HepG2 (cell line): ENCODE measurements around the gene STX1B. TPM values are rescaled to one million over a fixed set of nuclear protein-coding genes. Genes with fewer than 3 reads are reported as not detected.

Experiments used
- ATAC-seq: fragments of 200-7000 bp; cut with Tn5 transposase; 3 replicates; pipeline ENCODE4 v1.9.1; 2020; ENCODE audit warnings: mild to moderate bottlenecking, moderate library complexity
- BruUV-seq: library from RNA; stranded (reverse); fragments of 400-500 nt; replicated peaks from 2 replicates; lab custom pipeline; 2021; lab: Mats Ljungman, UMichigan
- CTCF ChIA-PET: fragments of 300-600 bp; formaldehyde crosslinking; extraction: SDS; loops from one replicate; lab custom pipeline; 2021; ENCODE audit warnings: low total read pairs, inconsistent platforms, low intra/inter-chr PET ratio; lab: Yijun Ruan, JAX
- POLR2A ChIA-PET: fragments of 350-600 bp; sonication (Branson Sonifier 250); formaldehyde crosslinking; loops from one replicate; lab custom pipeline; 2020; ENCODE audit warnings: antibody characterized with exemption, inconsistent platforms; lab: Yijun Ruan, JAX
- DNase-seq: peaks from one replicate; pipeline ENCODE4 v3.0.0-alpha.2; 2015; ENCODE audit warnings: low spot score
- FAIRE-seq: peaks from 3 replicates; lab custom pipeline; 2011; peaks lifted over from hg19 to GRCh38; lab: Jason Lieb, UNC
- H2AFZ ChIP-seq: one replicate; pipeline ENCODE4 v1.6.1; 2011; ENCODE audit warnings: low read length, inconsistent platforms
- H3K27ac ChIP-seq: fragments of 300-600 bp; 3 replicates; pipeline ENCODE4 v1.8.0; 2011; ENCODE audit warnings: mixed run types, mild to moderate bottlenecking, mixed read lengths, low read length, inconsistent platforms; ENCODE audit not compliant: insufficient read depth; ENCODE audit errors: extremely low read length
- H3K27me3 ChIP-seq, 2 experiments: fragments of 200-600 bp in 1 of 2; 2 replicates in 1 of 2; 3 replicates in 1 of 2; pipeline versions ENCODE4 v1.6.0 to v1.8.0; 2011; ENCODE audit warnings: low read length in 2 of 2, mild to moderate bottlenecking in 2 of 2, moderate library complexity in 2 of 2, inconsistent platforms in 1 of 2; ENCODE audit not compliant: insufficient read depth in 2 of 2, control insufficient read depth in 1 of 2
- H3K36me3 ChIP-seq, 2 experiments: fragments of 200-600 bp in 1 of 2; replicated peaks in 1 of 2; 2 replicates in 1 of 2; 3 replicates in 1 of 2; pipeline versions ENCODE4 v1.5.1 to v1.8.0; 2011; ENCODE audit warnings: low read length in 2 of 2, inconsistent platforms in 1 of 2; ENCODE audit not compliant: insufficient read depth in 2 of 2, control insufficient read depth in 1 of 2
- H3K4me1 ChIP-seq: 2 replicates; pipeline ENCODE4 v1.5.1; 2012; ENCODE audit warnings: low read length, inconsistent platforms; ENCODE audit not compliant: insufficient read depth
- H3K4me2 ChIP-seq: 2 replicates; pipeline ENCODE4 v1.6.0; 2011; ENCODE audit warnings: low read depth, low read length, inconsistent platforms
- H3K4me3 ChIP-seq, 3 experiments: fragments of 200-600 bp in 1 of 3; sonication (generic), shearing (Covaris generic) in 1 of 3; replicated peaks in 1 of 3; 2 replicates each; pipeline ENCODE4 v1.5.1; 2011 to 2016; ENCODE audit warnings: low read length in 3 of 3, inconsistent platforms in 2 of 3, low read depth in 2 of 3, mild to moderate bottlenecking in 2 of 3, control low read depth in 1 of 3, mixed read lengths in 1 of 3; ENCODE audit not compliant: insufficient read depth in 1 of 3
- H3K79me2 ChIP-seq: one replicate; pipeline ENCODE4 v1.6.1; 2011; ENCODE audit warnings: low read length, inconsistent platforms; ENCODE audit not compliant: insufficient read depth
- H3K9ac ChIP-seq: 2 replicates; pipeline ENCODE4 v1.6.0; 2011; ENCODE audit warnings: mild to moderate bottlenecking, low read depth, low read length, inconsistent platforms; ENCODE audit not compliant: insufficient read depth
- H3K9me3 ChIP-seq: 2 replicates; pipeline ENCODE4 v1.5.1; 2012; ENCODE audit warnings: mild to moderate bottlenecking, low read length
- H4K20me1 ChIP-seq: 2 replicates; pipeline ENCODE4 v1.6.0; 2011; ENCODE audit warnings: inconsistent platforms, mild to moderate bottlenecking, low read length, moderate library complexity; ENCODE audit not compliant: insufficient read depth
- AGO2 ChIP-seq: fragments of 200-400 bp; formaldehyde crosslinking; optimal IDR thresholded peaks from 2 replicates; pipeline ENCODE3; 2017; ENCODE audit warnings: mild to moderate bottlenecking, low read depth, low read length, moderate library complexity
- IRF2 ChIP-seq: IDR thresholded peaks from 2 replicates; pipeline ENCODE4 v1.6.1; 2018; ENCODE audit warnings: missing genetic modification reagents, missing compliant biosample characterization
- LBX2 ChIP-seq: sonication (generic); formaldehyde crosslinking; IDR thresholded peaks from 2 replicates; pipeline ENCODE4 v1.5.0; 2020; ENCODE audit warnings: missing genetic modification reagents, mild to moderate bottlenecking, borderline replicate concordance
- MAFF ChIP-seq: IDR thresholded peaks from 2 replicates; pipeline ENCODE4 v1.6.1; 2011; ENCODE audit warnings: low read depth, low read length, improper control_type of control experiment
- YY1 ChIP-seq: IDR thresholded peaks from 2 replicates; pipeline ENCODE4 v1.6.1; 2011; ENCODE audit warnings: low read length, low read depth, moderate library complexity, mild to moderate bottlenecking; ENCODE audit not compliant: insufficient read depth, insufficient replicate concordance
- ZNF354B ChIP-seq: sonication (generic); formaldehyde crosslinking; IDR thresholded peaks from 2 replicates; pipeline ENCODE4 v1.8.0; 2022; ENCODE audit warnings: mild to moderate bottlenecking, missing genetic modification reagents
- WGBS: methylation state at CpG from one replicate; pipeline ENCODE4 v1.1.6; 2017; ENCODE audit warnings: low lambda C conversion rate; 5-methylcytosine and 5-hydroxymethylcytosine counted together
- in situ Hi-C: cut with HindIII; loops from 2 replicates; pipeline ENCODE4 v1.10.0; 2017; ENCODE audit warnings: low pct_unique_long_range_greater_than_20kb; ENCODE audit not compliant: extremely low pct_ligation_motif_present
- intact Hi-C: fragments of 100-400 bp; cut with micrococcal nuclease; formaldehyde crosslinking; loops from one replicate; pipeline ENCODE4 v1.10.0; 2022; ENCODE audit not compliant: unreplicated experiment
- polyA plus RNA-seq, 8 experiments: library from polyadenylated mRNA; depleted of rRNA in 3 of 8; stranded (reverse) in 7 of 8; unstranded in 1 of 8; fragments of >200 nt; fragmentation: Illumina TruSeq in 4 of 8; extraction: Trizol in 4 of 8; gene quantifications; 2 replicates each; pipeline versions ENCODE4 v1.2.1 to v1.2.3, GENCODE V29; 2011 to 2016; ENCODE audit warnings: low read depth in 4 of 8, missing spikeins in 1 of 8, mixed read lengths in 1 of 8; ENCODE audit not compliant: insufficient read depth in 1 of 8
- total RNA-seq, 5 experiments: library from RNA; depleted of rRNA; stranded (reverse); fragments of >200 nt; fragmentation: Illumina TruSeq; extraction: Trizol; gene quantifications; 2 replicates each; pipeline ENCODE4 v1.2.3, GENCODE V29; 2016; ENCODE audit warnings: low read depth in 1 of 5

Gene STX1B
- total and polyA plus RNA-seq, 2 of the 13 experiments (the other 11 are each of a cell fraction or from before 2014, with no cell fraction given), result 2.1 to 3.0 TPM

GRCh38 chr16:30971298-30971697 is 39.1 kb downstream of the STX1B start:
- no peak for FAIRE-seq
- H2AFZ ChIP-seq, result no peak overlapping the region
- no peaks in the 10 kb centered on the region for H3K4me1 ChIP-seq
- peaks cover 56 to 82% of the 10 kb centered on the region in 2 experiments for H3K36me3 ChIP-seq
- DNase-seq, result no peak
- intact Hi-C loops (no loop called here), in situ Hi-C loops (no loop called here)
- H3K9ac ChIP-seq, result no peak overlapping the region
- H3K4me3 ChIP-seq, result no peak overlapping the region
- no TSS peak for BruUV-seq
- 97% methylated on average over 14 of the region's 14 CpGs for WGBS
- CTCF ChIA-PET, result no interaction called here
- H4K20me1 ChIP-seq, result no peaks in the 10 kb centered on the region; the same call in 1 of the 2 replicates
- H3K4me2 ChIP-seq, result no peak overlapping the region
- no peak overlapping the region for H3K27ac ChIP-seq
- no peak for ATAC-seq
- no peaks in the 10 kb centered on the region for H3K9me3 ChIP-seq
- TF ChIP-seq IRF2 (CRISPR knock-in tag) (no peak), MAFF (0 out of 2 replicates have a peak, but pooled peaks have one; percentile 5)
- TF ChIP-seq, all 625 proteins: peak for 1
- Histone ChIP-seq H3K79me2 (no peaks in the 10 kb centered on the region), H3K27me3 (no peaks in the 10 kb centered on the region)
- POLR2A ChIA-PET, result interaction anchor here (1.0 kb wide), 1 partner anchor 21 kb away, joined by 3 read pairs; no protein-coding TSS in a partner anchor

- no peak for FAIRE-seq
- 95% methylated on average over 19 of the region's 19 CpGs for WGBS
- intact Hi-C loops, result no loop called here
- H3K36me3 ChIP-seq, result peaks cover 60 to 85% of the 10 kb centered on the region in 2 experiments
- POLR2A ChIA-PET, result interaction anchor here (0.7 kb wide), 1 partner anchor 401 kb away, joined by 3 read pairs; no protein-coding TSS in a partner anchor
- H4K20me1 ChIP-seq, result no peaks in the 10 kb centered on the region
- no peaks in the 10 kb centered on the region for H3K4me1 ChIP-seq
- in situ Hi-C loops, result no loop called here
- H3K79me2 ChIP-seq, result no peaks in the 10 kb centered on the region
- no peak for ATAC-seq
- no TSS peak for BruUV-seq
- TF ChIP-seq LBX2 (CRISPR knock-in tag) (no peak), AGO2 (peak; percentile 41), YY1 (no peak), ZNF354B (CRISPR knock-in tag) (0 out of 2 replicates have a peak, but pooled peaks have one; percentile 43)
- no peak overlapping the region for H3K4me2 ChIP-seq
- no peak for DNase-seq
- CTCF ChIA-PET, result no interaction called here
- H2AFZ ChIP-seq, result no peak overlapping the region
- no peak overlapping the region for H3K4me3 ChIP-seq
- H3K9me3 ChIP-seq, result no peaks in the 10 kb centered on the region
- H3K9ac ChIP-seq, result no peak overlapping the region
- H3K27me3 ChIP-seq, result no peaks in the 10 kb centered on the region
- no peak overlapping the region for H3K27ac ChIP-seq
Measured at GRCh38 chr16:30969246-30969842, 41.1 kb downstream of the STX1B start.
